Measurements from ENCODE around the gene LRRC46. TPM values are rescaled to one million over a fixed set of nuclear protein-coding genes. Genes with fewer than 3 reads are reported as not detected.
A peak's percentile ranks its signal among the peaks of the same experiment; 100 is the strongest.

The LRRC46 gene
- total and polyA plus RNA-seq, 9 of the 15 experiments (the other 6 are each of a cell fraction or from before 2014, with no cell fraction given) = 0.39 to 1.4 (median 0.53) TPM; not detected in 1

DNA sequence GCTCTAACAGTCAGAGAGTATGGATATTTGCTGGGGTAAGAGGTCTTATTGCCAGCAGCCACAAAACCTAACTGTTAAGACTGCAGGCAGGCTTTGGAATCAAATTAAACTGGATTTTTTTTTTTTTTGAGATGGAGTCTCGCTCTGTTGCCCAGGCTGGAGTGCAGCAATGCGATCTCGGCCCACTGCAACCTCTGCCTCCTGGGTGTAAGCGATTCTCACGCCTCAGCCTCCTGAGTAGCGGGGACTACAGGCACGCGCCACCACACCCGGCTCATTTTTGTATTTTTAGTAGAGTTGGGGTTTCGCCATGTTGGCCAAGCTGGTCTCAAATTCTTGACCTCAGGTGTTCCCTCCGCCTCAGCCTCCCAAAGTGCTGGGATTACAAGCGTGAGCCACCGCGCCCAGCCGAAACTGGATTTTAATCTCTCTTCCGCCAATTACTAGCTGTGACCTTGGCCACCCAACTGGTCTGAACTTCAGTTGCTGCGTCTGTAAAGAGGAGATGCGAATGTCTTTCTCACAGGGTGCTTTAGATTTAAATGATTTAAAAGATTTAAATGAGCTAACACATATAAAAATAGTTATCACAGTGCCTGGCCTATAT lies 971 bp upstream of the LRRC46 start (continued):
- TF ChIP-seq, protein P1, sequence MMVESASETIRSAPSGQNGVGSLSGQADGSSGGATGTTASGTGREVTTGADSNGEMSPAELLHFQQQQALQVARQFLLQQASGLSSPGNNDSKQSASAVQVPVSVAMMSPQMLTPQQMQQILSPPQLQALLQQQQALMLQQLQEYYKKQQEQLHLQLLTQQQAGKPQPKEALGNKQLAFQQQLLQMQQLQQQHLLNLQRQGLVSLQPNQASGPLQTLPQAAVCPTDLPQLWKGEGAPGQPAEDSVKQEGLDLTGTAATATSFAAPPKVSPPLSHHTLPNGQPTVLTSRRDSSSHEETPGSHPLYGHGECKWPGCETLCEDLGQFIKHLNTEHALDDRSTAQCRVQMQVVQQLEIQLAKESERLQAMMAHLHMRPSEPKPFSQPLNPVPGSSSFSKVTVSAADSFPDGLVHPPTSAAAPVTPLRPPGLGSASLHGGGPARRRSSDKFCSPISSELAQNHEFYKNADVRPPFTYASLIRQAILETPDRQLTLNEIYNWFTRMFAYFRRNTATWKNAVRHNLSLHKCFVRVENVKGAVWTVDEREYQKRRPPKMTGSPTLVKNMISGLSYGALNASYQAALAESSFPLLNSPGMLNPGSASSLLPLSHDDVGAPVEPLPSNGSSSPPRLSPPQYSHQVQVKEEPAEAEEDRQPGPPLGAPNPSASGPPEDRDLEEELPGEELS (CRISPR knock-in tag; IDR thresholded peaks at IDR 0.05; ENCODE audit: borderline replicate concordance) = 0 out of 2 replicates have a peak, but pooled peaks have one; percentile 44
- peak; percentile 74 for TF ChIP-seq ZNF121 (CRISPR knock-in tag; conservative IDR thresholded peaks at IDR 0.05)

GRCh38 chr17:47831934-47832327 lies 461 bp downstream of the LRRC46 start:
- peak overlapping the region; percentile 73 for H3K27ac ChIP-seq (ENCODE audit: extremely low read depth, low read depth, low read length)
- DNase-seq (ENCODE audit: extremely low read depth in 1 of 4, low spot score in 3 of 4) (peak in 1 of 4 experiments; percentile 49), FAIRE-seq (no peak), ATAC-seq (peak; percentile 19)
- peaks cover 22% of the 10 kb centered on the region for H3K36me3 ChIP-seq (ENCODE audit: control insufficient read depth, insufficient read depth, low read length)
- H3K79me2 ChIP-seq (ENCODE audit: control insufficient read depth, insufficient read depth, low read length) = peaks cover 30% of the 10 kb centered on the region
- in situ Hi-C loops (cut with MboI) = no loop called here
- no peaks in the 10 kb centered on the region for H3K9me1 ChIP-seq (ENCODE audit: control insufficient read depth, insufficient read depth, low read length)
- H3K9me3 ChIP-seq (replicated peaks; ENCODE audit: control insufficient read depth, insufficient read depth, low read depth, low read length) = no peaks in the 10 kb centered on the region
- ChIA-PET POLR2A (interaction anchor here (0.6 to 2.8 kb wide), 17 partner anchors 9 to 878 kb away, joined by 3 to 28 read pairs (median 3); partner anchors contain the start of genes OSBPL7, SCRN2 and SP2), CTCF (ENCODE audit: low intra/inter-chr PET ratio) (interaction anchor here (0.8 kb wide), 1 partner anchor 9 kb away, joined by 3 read pairs; no protein-coding TSS in a partner anchor)
- 7% methylated on average over 7 of the region's 7 CpGs for WGBS (ENCODE audit: insufficient coverage, low coverage, missing lambda C conversion rate)
- H3K4me1 ChIP-seq (replicated peaks in 1 of 2; ENCODE audit: control insufficient read depth in 2 of 2, insufficient read depth in 2 of 2, low read length in 2 of 2) = peaks cover 22 to 28% of the 10 kb centered on the region in 2 experiments
- H4K20me1 ChIP-seq (replicated peaks; ENCODE audit: control insufficient read depth, insufficient read depth, low read length) = 0 out of 2 replicates have a peak, but pooled peaks cover 4% of the 10 kb centered on the region
- peak overlapping the region; percentile 93 for H3K4me2 ChIP-seq (ENCODE audit: insufficient read depth, low read length)
- peak overlapping the region; percentile 89 for H2AFZ ChIP-seq (ENCODE audit: low read depth, low read length)
- peak overlapping the region; percentile 61 for H3K4me3 ChIP-seq
- H3K9ac ChIP-seq (ENCODE audit: insufficient read depth in 1 of 2, low read depth in 2 of 2, low read length in 2 of 2) = peak overlapping the region; percentile 84 to 90
- intact Hi-C loops (cut with micrococcal nuclease) = loop anchor here (5.0 kb wide), 1 partner anchor 55 kb away; no protein-coding TSS in a partner anchor
- BruUV-seq (replicated peaks) = no TSS peak
- H3K27me3 ChIP-seq (ENCODE audit: control insufficient read depth in 2 of 2, insufficient read depth in 2 of 2, low read length in 2 of 2) = no peaks in the 10 kb centered on the region
- TF ChIP-seq, protein P2, sequence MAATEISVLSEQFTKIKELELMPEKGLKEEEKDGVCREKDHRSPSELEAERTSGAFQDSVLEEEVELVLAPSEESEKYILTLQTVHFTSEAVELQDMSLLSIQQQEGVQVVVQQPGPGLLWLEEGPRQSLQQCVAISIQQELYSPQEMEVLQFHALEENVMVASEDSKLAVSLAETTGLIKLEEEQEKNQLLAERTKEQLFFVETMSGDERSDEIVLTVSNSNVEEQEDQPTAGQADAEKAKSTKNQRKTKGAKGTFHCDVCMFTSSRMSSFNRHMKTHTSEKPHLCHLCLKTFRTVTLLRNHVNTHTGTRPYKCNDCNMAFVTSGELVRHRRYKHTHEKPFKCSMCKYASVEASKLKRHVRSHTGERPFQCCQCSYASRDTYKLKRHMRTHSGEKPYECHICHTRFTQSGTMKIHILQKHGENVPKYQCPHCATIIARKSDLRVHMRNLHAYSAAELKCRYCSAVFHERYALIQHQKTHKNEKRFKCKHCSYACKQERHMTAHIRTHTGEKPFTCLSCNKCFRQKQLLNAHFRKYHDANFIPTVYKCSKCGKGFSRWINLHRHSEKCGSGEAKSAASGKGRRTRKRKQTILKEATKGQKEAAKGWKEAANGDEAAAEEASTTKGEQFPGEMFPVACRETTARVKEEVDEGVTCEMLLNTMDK (IDR thresholded peaks at IDR 0.05; ENCODE audit: borderline replicate concordance, insufficient read depth, low read depth, low read length, poor library complexity, severe bottlenecking) = no peak
- TF ChIP-seq DNMT1 (IDR thresholded peaks at IDR 0.05) (no peak), MAZ (CRISPR knock-in tag; conservative IDR thresholded peaks at IDR 0.05 in 1 of 2, IDR thresholded peaks at IDR 0.05 in 1 of 2) (no peak), CSDE1 (IDR thresholded peaks at IDR 0.05) (no peak), ATF1 (CRISPR knock-in tag; IDR thresholded peaks at IDR 0.05) (no peak), ATF1 (tag; IDR thresholded peaks at IDR 0.05) (no peak), ZNF24 (IDR thresholded peaks at IDR 0.05) (no peak), YY1 (IDR thresholded peaks at IDR 0.05; ENCODE audit: borderline replicate concordance in 1 of 3, control insufficient read depth in 1 of 3, extremely low read depth in 1 of 3, insufficient read depth in 3 of 3, insufficient read length in 1 of 3, insufficient replicate concordance in 2 of 3, low read depth in 1 of 3, low read length in 2 of 3) (no peak), WHSC1 (IDR thresholded peaks at IDR 0.05; ENCODE audit: low read length) (no peak)
